ENCODE results near the gene EHMT2.

Gene EHMT2

DNA sequence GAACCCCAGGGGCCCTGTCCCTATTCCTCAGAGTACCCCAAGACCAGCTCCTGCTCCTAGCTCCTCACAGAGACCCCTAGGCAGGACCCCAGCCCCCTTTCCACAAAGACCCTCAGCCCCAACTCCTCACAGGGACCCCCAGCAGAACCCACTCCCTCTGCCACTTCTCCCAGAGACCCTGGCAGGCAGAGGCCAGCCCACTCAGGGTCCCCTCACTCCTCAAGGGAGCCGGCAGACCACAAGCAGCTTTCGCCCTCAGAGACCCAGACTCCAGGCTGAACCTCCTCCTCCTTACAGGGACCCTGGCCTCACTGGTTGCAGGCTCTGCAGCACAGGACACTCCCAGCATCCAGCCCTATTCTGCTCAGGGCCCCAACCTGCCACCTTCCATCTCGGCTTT is 19.3 kb downstream of the EHMT2 start:
- no peak overlapping the region for H3K27ac ChIP-seq
- H3K4me3 ChIP-seq: no peak overlapping the region
- no peak for DNase-seq (ENCODE audit: low spot score)
- TF ChIP-seq, protein P1, sequence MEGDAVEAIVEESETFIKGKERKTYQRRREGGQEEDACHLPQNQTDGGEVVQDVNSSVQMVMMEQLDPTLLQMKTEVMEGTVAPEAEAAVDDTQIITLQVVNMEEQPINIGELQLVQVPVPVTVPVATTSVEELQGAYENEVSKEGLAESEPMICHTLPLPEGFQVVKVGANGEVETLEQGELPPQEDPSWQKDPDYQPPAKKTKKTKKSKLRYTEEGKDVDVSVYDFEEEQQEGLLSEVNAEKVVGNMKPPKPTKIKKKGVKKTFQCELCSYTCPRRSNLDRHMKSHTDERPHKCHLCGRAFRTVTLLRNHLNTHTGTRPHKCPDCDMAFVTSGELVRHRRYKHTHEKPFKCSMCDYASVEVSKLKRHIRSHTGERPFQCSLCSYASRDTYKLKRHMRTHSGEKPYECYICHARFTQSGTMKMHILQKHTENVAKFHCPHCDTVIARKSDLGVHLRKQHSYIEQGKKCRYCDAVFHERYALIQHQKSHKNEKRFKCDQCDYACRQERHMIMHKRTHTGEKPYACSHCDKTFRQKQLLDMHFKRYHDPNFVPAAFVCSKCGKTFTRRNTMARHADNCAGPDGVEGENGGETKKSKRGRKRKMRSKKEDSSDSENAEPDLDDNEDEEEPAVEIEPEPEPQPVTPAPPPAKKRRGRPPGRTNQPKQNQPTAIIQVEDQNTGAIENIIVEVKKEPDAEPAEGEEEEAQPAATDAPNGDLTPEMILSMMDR (IDR thresholded peaks at IDR 0.05): no peak

DNA sequence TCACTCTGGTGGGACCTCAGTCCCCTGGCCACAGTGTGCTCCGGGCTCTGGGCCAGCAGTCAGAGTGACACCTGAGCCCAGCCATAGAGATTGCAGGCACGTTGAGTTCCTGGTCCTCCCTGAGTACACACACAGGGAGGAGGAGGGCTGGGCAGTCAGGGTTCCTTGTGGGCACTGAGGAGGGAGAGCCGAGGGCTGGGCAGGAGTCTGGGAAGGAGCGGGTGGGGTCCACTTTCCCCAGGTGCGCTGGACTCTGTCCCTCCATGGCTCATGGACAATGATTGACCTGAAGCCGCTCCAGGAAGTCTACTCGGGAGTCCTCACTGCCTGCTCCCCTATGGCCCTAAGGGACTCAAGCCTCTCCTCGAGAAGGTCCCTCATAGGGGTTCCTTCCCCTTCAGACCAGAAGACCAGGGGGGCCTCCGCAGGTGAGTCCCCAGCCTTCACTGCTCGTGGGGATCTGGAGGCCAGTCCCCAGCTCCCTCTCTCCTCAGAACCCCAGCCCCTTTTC is 19.8 kb downstream of the EHMT2 start:
- Histone ChIP-seq H3K4me3 (no peak overlapping the region), H3K27ac (no peak overlapping the region)
- no peak for DNase-seq (ENCODE audit: low spot score)
- TF ChIP-seq, protein P1 (IDR thresholded peaks at IDR 0.05): no peak

DNA sequence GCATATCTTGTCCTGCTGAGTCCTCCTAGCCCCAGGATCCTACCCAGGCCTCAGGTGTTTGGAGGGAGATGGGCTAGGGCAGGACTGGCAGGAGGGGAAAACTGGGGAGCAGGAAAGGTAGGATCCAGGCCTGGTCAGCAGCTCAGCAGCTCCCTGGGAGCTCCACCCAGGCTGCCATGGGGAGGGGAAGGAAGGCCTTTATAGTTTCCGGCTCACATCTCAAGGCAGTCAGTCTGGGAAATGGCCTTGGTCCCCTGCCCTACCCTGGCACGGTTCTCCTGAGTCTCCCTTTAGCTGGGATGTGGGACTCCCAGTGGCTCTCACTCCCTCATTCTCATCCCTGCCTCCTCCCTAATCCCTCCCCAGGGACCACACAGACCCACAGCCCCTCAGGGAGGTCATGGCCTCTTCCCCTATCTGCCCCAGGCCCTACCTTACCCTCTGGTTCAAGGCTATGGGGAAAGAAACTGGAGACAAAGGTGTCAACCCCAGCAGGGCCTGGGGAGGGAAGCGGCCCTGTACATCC is 20.3 kb downstream of the EHMT2 start:
- TF ChIP-seq, protein P1 (IDR thresholded peaks at IDR 0.05): no peak
- no peak for DNase-seq (ENCODE audit: low spot score)
- Histone ChIP-seq H3K27ac (no peak overlapping the region), H3K4me3 (no peak overlapping the region)

DNA sequence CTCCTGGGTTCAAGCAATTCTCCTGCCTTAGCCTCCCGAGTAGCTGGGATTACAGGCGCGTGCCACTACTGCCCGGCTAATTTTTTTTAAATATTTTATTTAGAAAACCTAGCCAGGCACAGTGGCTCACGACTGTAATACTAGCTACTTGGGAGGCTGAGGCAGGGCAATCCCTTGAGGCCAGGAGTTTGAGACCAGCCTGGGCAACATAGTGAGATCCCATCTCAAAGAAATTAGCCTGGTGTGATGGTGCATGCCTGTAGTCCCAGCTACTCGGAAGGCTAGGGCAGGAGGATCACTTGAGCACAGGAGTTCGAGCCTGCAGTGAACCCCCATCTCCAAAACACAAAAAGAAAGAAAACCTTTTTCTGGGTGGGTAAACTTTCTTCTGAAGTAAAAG is 21.1 kb downstream of the EHMT2 start:
- TF ChIP-seq, protein P1 (IDR thresholded peaks at IDR 0.05): no peak
- Histone ChIP-seq H3K27ac (no peak overlapping the region), H3K4me3 (no peak overlapping the region)
- DNase-seq (ENCODE audit: low spot score): no peak

DNA sequence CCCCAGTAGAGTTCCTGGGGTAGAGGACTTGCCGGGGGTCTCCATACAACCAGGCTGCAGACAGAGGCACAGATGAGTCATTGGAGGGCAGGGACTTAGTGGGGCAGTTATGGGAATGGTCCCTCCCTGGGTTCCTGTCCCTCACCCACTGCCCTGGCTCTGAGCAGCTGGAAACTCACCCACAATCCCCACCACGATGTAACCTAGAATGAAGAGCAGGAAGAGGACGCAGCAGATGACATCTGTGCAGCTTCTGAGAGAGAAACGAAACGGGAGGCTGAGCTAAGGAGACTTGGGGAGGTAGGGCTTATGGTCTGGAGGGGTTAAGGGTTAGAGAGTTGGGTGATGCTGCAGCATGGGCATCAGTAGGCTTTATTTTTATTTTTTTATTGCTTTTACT is 21.6 kb downstream of the EHMT2 start:
- TF ChIP-seq, protein P1 (IDR thresholded peaks at IDR 0.05): no peak
- no peak overlapping the region for H3K27ac ChIP-seq
- no peak for DNase-seq (ENCODE audit: low spot score)
- no peak overlapping the region for H3K4me3 ChIP-seq

DNA sequence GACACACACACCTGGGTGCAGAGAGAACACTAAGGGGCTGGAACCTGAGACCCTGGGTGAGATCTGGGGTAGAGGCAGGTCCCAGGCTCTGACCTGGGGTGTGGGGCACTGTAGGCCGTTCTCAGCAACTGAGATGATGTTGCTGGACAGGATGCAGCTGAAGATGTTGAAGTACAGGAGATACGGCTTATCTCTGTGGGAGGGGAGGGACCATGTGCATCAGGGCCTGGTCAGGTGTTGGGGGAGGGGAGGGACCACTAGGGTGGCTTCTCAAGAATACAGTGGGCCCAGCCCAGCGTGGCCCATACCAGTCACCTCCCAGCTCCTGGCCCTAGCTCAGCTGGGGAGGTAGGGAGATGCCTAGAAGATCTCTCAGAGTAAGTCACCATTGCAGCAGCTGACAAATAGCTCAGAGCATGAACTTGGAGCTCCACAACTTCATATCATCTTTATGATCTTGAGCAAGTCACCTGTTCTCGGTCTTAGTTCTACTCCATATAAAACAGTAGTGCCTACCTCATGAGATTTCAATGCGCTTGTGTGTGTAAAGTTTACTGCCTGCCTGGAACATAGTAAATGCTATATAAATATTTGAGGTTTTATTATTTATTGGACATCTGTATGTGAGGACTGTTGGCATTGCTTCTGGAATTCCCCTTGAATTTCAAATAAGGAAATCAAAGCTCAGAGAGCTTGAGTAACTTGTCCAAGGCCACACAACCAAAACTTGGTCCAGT is 22.5 kb downstream of the EHMT2 start:
- H3K4me3 ChIP-seq: no peak overlapping the region
- no peak for DNase-seq (ENCODE audit: low spot score)
- H3K27ac ChIP-seq: no peak overlapping the region
- TF ChIP-seq, protein P1 (IDR thresholded peaks at IDR 0.05): no peak
